Measurements from ENCODE around the gene IQGAP2.

The IQGAP2 gene

DNA sequence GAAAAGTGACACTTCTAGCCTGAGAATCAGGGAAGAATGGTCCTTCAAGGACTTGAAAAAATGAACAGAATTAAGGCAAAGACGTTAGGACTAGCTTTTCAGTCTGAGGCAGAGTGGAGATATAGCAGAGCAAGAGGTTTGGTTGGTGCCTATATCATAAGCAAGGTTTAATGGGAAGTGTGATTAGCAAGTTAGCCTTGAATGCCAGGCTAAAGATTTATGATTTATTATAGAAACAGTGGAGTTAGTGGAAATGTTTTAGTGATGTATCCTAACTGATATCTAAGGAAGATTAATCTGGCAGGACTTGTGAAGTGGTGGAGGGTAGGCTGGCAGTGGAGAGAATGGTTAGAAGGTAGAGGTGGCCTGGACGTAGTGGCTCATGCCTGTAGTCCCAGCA, 213.1 kb downstream of the IQGAP2 start:
- peaks cover 70% of the 10 kb centered on the region for H3K36me3 Mint-ChIP-seq (ENCODE audit: low read depth)
- H3K4me3 Mint-ChIP-seq = no peak overlapping the region
- no peaks in the 10 kb centered on the region for H3K27me3 Mint-ChIP-seq
- H3K4me1 Mint-ChIP-seq (ENCODE audit: low read depth) = peaks cover 5% of the 10 kb centered on the region
- DNase-seq = no peak
- H3K27ac Mint-ChIP-seq = no peak overlapping the region
- H3K9me3 Mint-ChIP-seq = no peaks in the 10 kb centered on the region

DNA sequence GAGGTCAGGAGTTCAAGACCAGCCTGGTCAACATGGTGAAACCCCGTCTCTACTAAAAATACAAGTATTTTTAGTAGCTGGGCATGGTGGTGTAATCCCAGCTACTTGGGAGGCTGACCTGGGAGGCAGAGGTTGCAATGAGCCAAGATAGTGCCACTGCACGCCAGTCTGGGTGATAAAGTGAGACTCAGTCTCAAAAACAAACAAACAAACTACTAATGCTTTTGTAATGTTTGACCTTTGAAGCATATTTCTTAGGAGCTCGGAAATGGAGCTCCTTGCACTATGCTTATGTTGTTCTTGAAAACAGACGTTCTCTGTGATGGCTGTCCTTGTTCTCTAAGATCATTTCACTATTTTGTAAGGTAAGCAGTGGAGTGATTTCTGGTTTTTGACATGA, 214.1 kb downstream of the IQGAP2 start:
- no peak for DNase-seq
- Mint-ChIP-seq H3K27ac (no peak overlapping the region), H3K4me3 (no peak overlapping the region), H3K27me3 (no peaks in the 10 kb centered on the region), H3K4me1 (ENCODE audit: low read depth) (peaks cover 8% of the 10 kb centered on the region), H3K9me3 (no peaks in the 10 kb centered on the region), H3K36me3 (ENCODE audit: low read depth) (peaks cover 64% of the 10 kb centered on the region)

DNA sequence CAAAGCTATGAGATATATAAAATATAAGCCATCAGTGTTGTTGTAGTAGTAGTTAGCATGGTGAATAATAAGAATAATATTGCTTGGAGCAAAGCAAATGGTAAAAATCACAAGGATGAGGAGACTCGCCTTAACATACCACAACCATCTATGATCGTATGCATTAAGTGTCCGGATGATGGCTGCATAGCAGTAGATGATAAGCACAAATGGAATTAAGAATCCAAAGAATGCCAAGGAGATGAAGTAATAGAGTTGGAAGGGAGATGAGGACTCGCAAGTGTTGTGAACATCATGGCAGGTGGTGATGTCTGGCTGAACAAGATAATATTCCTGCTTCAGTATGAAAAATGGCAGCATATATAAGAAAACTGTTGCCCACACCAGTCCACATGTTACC, 214.6 kb downstream of the IQGAP2 start:
- Mint-ChIP-seq H3K9me3 (no peaks in the 10 kb centered on the region), H3K4me1 (ENCODE audit: low read depth) (peaks cover 8% of the 10 kb centered on the region), H3K4me3 (no peak overlapping the region), H3K27ac (no peak overlapping the region), H3K27me3 (no peaks in the 10 kb centered on the region), H3K36me3 (ENCODE audit: low read depth) (peaks cover 61% of the 10 kb centered on the region)
- no peak for DNase-seq

DNA sequence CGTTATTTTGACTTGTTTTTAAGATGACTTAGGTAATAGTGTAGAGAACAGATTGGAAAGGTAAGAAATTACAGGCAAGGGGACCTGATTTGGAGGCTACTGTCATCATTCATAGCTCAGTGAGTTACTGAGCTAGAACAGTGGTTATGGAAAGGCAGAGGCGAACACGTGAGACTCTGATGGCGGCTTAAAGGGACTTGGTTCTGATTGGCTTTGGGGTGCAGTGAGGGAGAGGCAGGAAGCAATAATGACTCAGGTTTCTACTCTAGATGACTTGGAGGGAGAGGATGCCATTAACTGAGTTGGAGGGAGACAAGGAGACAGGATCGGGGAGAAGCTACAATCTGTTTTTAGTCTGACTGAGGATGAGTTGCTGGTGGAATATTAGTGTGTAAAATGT, 217.1 kb downstream of the IQGAP2 start:
- Mint-ChIP-seq H3K27ac (no peak overlapping the region), H3K36me3 (ENCODE audit: low read depth) (peaks cover 50% of the 10 kb centered on the region), H3K27me3 (no peaks in the 10 kb centered on the region), H3K4me1 (ENCODE audit: low read depth) (peaks cover 14% of the 10 kb centered on the region), H3K9me3 (no peaks in the 10 kb centered on the region), H3K4me3 (no peak overlapping the region)
- no peak for DNase-seq

DNA sequence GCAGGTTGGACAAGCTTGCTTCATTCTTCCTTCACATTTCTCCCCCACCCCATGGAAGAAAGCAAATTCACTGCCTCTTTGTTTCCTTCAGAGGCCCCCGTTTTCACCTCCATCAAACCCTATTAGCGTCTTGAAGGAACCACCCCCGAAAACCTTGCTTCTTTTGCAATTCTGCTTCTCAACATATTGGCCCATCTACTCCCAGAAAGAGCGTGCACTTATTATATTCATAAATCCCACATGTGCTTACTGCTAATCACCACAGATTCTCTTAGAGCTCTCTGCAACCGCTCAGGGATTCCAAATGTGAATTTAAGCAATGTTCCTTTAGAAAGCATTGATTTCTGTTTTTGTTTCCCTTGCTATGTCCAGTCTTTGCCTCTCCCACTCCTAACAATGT, 219.0 kb downstream of the IQGAP2 start:
- Mint-ChIP-seq H3K4me3 (no peak overlapping the region), H3K9me3 (no peaks in the 10 kb centered on the region), H3K27ac (no peak overlapping the region), H3K36me3 (ENCODE audit: low read depth) (peaks cover 55% of the 10 kb centered on the region), H3K4me1 (ENCODE audit: low read depth) (peaks cover 28% of the 10 kb centered on the region), H3K27me3 (no peaks in the 10 kb centered on the region)
- DNase-seq = no peak

DNA sequence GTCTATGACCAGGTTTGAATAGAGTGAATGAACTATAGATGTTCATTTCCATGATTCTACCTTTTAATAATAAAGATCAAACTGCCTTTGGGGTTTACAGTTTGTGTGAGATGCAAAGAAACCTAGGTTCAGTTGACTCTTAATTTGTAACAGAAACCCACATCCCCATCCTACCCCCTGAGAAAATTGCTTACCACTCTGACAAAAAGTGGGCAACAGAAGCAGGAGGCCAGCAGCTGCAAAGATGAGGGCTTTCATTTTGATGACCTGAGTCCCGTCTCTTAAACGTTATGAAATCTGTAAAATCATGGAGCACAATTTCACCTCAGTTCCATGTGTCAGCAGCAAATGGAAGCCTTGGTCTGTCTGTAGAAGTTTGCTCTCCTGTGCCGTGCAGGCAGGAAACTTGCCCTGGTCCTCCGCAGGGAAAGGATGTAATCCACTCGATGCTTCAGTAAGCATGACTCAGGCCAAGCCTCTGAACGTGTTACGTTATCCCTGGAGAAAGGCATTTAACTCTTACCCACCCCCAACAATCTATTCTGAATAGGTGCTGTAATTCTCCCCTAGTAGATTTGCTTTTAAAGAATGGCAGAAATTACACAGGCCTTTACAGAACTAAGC, 220.0 kb downstream of the IQGAP2 start, which contains the start of gene F2RL2:
TSS of gene F2RL2 (minus strand) at position 431 of the 624 bp plus-strand sequence. CDS start at position 258, 173 bp downstream.
- H3K4me1 Mint-ChIP-seq (ENCODE audit: low read depth) = peaks cover 28% of the 10 kb centered on the region
- H3K27ac Mint-ChIP-seq = peak within 1 kb of the TSS; percentile 34
- H3K4me3 Mint-ChIP-seq = no peak within 1 kb of the TSS
- H3K9me3 Mint-ChIP-seq = no peaks in the 10 kb centered on the region
- DNase-seq = no peak
- no peaks in the 10 kb centered on the region for H3K27me3 Mint-ChIP-seq
- H3K36me3 Mint-ChIP-seq (ENCODE audit: low read depth) = peaks cover 55% of the 10 kb centered on the region

DNA sequence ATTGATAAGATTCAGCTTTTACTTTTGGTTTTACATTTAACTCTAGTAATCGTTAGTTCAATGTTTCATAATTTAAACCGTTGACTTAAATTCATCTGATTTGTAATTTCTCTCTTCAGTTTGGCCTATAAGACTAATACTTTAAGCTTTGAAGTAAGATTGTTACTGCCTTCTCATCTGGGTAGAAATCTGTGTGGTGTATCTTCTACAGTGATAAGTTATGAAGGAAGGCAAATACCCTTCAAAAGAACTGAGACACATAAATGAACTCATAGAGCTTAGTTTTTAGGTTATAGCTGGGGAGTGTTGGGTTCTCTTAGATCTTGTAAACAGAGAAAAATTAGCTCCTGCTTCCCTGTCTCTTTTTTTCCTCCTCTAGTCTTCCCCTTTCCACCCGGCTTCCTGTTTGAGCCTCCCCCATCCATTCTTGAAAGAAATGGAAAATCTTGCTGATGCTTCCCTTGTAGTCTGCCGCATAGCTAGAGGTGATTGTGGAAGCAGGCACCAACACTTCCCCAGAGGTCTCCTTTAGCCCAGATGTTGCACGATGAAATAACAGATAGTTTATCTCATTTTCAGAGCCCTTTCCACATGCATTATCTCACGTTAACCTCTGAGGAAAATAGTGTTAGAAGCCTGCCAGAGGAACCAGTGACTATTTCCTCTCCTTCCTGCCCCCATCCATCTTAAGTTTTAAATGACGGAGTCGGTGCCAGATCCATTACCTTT, 222.2 kb downstream of the IQGAP2 start:
- H3K4me1 Mint-ChIP-seq (ENCODE audit: low read depth) = peaks cover 25% of the 10 kb centered on the region
- H3K36me3 Mint-ChIP-seq (ENCODE audit: low read depth) = peaks cover 62% of the 10 kb centered on the region
- peak overlapping the region; percentile 41 for H3K27ac Mint-ChIP-seq
- H3K9me3 Mint-ChIP-seq = no peaks in the 10 kb centered on the region
- no peak overlapping the region for H3K4me3 Mint-ChIP-seq
- no peaks in the 10 kb centered on the region for H3K27me3 Mint-ChIP-seq
- no peak for DNase-seq

DNA sequence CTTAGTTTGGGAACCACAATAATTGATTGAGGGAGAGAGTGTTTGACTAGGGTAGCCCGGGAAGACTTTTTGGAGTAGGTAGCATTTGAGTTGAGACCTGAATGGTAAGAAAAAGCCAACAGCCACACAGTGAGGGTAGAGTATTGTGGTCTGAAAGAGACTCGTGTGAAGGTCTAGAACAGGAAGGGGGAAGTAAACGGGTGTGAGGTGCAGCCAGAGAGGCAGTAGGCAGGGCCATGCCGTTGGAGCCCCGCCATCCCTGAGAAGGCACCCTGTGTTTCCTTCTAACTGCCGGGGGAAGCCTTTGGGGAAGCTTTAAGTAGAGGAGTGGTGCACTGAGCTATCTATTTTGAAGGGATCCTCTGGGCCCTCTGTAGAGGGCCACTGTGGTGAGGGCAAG, 223.7 kb downstream of the IQGAP2 start:
- Mint-ChIP-seq H3K27ac (peak overlapping the region; percentile 39), H3K4me3 (no peak overlapping the region), H3K4me1 (ENCODE audit: low read depth) (peaks cover 23% of the 10 kb centered on the region), H3K36me3 (ENCODE audit: low read depth) (peaks cover 72% of the 10 kb centered on the region), H3K9me3 (no peaks in the 10 kb centered on the region), H3K27me3 (no peaks in the 10 kb centered on the region)
- no peak for DNase-seq

DNA sequence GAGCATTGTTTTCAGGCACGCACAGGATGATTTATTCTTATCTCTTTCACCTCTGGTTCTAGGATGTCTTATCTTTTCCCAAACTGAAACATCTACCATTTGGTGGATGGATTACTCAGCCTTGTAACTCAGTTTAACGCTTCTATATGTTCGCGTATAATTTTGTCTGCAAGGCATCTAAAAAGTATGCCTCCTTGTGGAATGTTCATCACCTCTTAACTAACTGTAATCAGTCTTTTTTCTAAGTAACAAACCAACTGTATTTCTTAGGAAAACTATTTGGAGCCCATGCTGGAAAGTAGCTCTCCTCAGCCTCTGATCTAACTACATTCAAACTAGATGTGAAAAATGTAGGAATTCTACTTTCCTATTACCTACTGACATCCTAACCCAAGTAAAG, 231.6 kb downstream of the IQGAP2 start:
- no peak overlapping the region for H3K4me3 Mint-ChIP-seq
- no peaks in the 10 kb centered on the region for H3K27me3 Mint-ChIP-seq
- peaks cover 11% of the 10 kb centered on the region for H3K4me1 Mint-ChIP-seq (ENCODE audit: low read depth)
- peak overlapping the region; percentile 41 for H3K27ac Mint-ChIP-seq
- no peak for DNase-seq
- peaks cover 84% of the 10 kb centered on the region for H3K36me3 Mint-ChIP-seq (ENCODE audit: low read depth)
- no peaks in the 10 kb centered on the region for H3K9me3 Mint-ChIP-seq

DNA sequence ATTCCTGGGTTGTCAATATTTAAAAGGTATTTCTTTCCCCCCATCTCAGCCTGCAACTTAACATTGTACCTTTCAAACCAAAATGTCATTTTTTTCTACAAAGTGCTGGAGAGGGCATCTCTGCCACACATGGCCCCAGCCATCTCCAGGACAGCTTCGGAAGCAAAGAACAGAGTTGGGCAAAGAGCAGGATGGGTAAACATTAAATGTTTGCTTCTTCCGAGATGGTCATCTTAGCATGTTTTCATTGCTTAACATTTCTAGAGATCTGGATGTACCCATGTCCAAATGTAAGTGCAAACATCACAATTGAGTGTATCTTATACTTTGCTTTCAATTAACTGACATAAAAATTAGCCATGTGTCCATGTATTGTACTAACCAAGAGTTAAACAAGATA, 234.4 kb downstream of the IQGAP2 start:
- Mint-ChIP-seq H3K36me3 (ENCODE audit: low read depth) (peaks cover 86% of the 10 kb centered on the region), H3K9me3 (no peaks in the 10 kb centered on the region), H3K4me1 (ENCODE audit: low read depth) (peaks cover 11% of the 10 kb centered on the region), H3K4me3 (no peak overlapping the region), H3K27ac (no peak overlapping the region), H3K27me3 (no peaks in the 10 kb centered on the region)
- DNase-seq = no peak

DNA sequence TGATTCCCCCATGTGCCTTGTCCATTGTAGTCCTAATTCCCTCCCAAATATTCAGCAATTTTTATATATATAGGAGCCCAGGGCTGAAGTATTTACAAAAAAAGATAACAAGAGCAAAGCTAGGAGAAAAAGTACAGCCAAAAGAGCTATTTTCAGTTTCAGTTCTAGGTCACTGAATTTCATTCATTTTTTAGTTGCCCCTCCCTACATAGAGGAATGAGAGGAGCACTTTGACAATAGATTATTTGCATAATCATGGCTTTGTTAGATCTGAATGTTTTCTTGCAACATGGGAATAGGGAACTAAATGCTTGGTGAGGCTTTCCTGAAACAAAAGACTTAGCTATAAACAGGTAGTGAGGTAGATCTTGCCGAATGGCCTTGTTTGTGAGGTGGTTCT, 235.4 kb downstream of the IQGAP2 start:
- Mint-ChIP-seq H3K9me3 (no peaks in the 10 kb centered on the region), H3K36me3 (ENCODE audit: low read depth) (peaks cover 89% of the 10 kb centered on the region), H3K27ac (peak overlapping the region; percentile 62), H3K27me3 (no peaks in the 10 kb centered on the region), H3K4me1 (ENCODE audit: low read depth) (peaks cover 10% of the 10 kb centered on the region), H3K4me3 (no peak overlapping the region)
- DNase-seq = no peak

DNA sequence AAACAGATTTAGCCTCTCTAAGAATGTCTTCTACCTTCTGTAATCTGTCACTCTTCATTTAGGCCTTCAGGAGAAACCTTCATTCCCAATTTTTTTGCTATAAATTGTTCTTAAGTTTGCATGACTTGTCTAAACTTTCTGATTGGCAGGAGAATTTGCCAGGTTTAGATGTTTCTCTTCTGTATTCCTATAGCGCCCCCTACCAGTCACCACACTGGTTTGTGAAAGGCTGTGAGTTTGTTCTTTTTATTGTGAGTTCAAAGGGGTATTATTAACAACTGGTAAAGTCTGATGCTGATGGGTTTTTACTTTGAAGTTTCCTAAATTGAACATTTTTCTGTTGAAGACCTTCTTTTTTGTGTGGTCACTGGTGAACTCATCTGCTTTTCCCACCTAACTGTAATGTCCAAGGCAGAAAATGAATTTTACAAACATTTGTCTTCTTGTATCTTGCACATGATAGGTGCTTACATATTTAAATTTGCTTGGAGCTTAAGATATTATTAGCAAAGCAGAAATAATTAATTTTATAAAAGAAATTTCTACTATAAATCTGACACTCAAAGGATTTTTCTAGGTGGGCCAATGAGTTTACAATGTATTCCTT, 238.5 kb downstream of the IQGAP2 start:
- no peaks in the 10 kb centered on the region for H3K27me3 Mint-ChIP-seq
- H3K9me3 Mint-ChIP-seq = no peaks in the 10 kb centered on the region
- peak; percentile 61 for DNase-seq
- no peak overlapping the region for H3K27ac Mint-ChIP-seq
- H3K4me3 Mint-ChIP-seq = no peak overlapping the region
- H3K36me3 Mint-ChIP-seq (ENCODE audit: low read depth) = peaks cover 89% of the 10 kb centered on the region
- H3K4me1 Mint-ChIP-seq (ENCODE audit: low read depth) = peaks cover 6% of the 10 kb centered on the region

DNA sequence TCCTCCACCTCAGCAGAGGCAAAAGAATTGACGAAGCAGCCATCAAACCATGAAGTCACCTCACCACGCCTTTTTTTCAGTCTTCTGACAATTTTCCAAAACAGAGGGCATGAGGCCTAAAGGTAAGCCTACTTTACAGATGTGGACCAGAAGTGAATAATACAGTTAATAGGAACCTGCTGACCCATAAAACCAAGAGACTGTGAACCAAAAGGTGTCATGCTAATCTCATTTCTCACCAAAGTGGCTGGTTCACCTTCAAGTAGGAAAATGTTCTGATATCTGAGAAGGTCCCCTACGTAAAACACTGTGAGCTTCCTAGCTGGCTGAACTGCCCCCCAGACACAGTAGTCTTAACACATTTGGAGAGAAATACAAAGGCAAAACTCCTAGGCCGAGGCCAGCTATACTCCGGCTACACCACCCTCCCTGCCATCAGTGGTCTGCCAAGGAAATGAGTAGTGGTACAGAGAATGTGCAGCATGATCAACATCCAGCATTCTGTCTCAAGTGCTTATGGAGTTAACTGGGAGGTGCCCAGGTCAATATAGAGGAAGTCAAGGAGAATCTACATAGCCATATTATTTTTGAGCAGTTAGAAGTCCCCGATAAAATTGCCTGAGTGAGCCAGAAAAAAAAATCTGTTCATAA, 239.4 kb downstream of the IQGAP2 start:
- Mint-ChIP-seq H3K4me1 (ENCODE audit: low read depth) (peaks cover 6% of the 10 kb centered on the region), H3K27me3 (no peaks in the 10 kb centered on the region), H3K4me3 (no peak overlapping the region), H3K36me3 (ENCODE audit: low read depth) (peaks cover 89% of the 10 kb centered on the region), H3K27ac (no peak overlapping the region), H3K9me3 (peaks cover 2% of the 10 kb centered on the region)
- no peak for DNase-seq

DNA sequence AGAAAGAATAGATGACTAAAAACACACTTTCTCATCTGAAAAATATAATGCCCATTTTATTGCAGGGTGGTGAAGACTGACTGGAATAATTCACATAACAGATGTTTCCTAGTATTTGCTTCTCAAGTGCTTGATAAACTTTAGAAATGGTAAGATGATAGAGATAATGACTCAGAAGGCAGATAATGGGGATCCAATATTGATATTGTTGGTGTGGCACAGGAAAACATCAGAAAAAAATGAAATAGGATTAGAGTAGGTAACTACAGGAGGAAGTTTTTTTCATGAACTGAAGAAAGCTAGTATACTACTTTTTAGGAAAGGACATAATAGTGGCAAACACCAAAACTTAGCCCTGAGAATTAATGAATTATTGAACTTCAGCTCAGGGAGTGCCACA, 240.3 kb downstream of the IQGAP2 start:
- no peak overlapping the region for H3K27ac Mint-ChIP-seq
- no peaks in the 10 kb centered on the region for H3K27me3 Mint-ChIP-seq
- no peak for DNase-seq
- peaks cover 5% of the 10 kb centered on the region for H3K4me1 Mint-ChIP-seq (ENCODE audit: low read depth)
- H3K9me3 Mint-ChIP-seq = peaks cover 10% of the 10 kb centered on the region
- H3K4me3 Mint-ChIP-seq = no peak overlapping the region
- H3K36me3 Mint-ChIP-seq (ENCODE audit: low read depth) = peaks cover 92% of the 10 kb centered on the region

DNA sequence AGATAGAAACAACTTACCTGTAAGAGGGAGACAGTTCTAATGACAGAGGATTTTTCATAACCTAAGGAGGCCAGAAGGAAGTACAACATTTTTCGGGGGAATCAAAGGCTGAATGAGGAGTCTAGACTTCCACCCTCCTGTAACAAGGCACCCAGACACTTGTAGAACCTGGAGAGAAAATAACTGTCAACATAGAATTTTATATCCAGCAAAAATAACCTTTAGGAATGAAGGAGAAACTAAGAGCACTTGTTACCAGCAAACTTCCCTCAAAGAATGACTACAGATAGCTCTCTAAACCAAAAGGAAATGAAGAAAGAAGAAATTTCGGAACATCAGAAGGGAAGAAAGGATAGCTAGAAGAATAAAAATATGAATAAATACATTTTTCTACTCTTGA, 246.1 kb downstream of the IQGAP2 start:
- peaks cover 19% of the 10 kb centered on the region for H3K9me3 Mint-ChIP-seq
- H3K4me3 Mint-ChIP-seq = no peak overlapping the region
- DNase-seq = no peak
- no peak overlapping the region for H3K27ac Mint-ChIP-seq
- peaks cover 89% of the 10 kb centered on the region for H3K36me3 Mint-ChIP-seq (ENCODE audit: low read depth)
- peaks cover 8% of the 10 kb centered on the region for H3K4me1 Mint-ChIP-seq (ENCODE audit: low read depth)
- H3K27me3 Mint-ChIP-seq = no peaks in the 10 kb centered on the region

Measured in activated T-cell treated with anti-CD3 and anti-CD28 coated beads, Interleukin-2, amount 50 U/mL, for 24 hours (primary cell).